Measurements from ENCODE around the gene UBE3C. TPM values are rescaled to one million over a fixed set of nuclear protein-coding genes. Genes with fewer than 3 reads are reported as not detected.

UBE3C gene
- total and polyA plus RNA-seq, 5 experiments from 2014 or later, result 17.5 to 59.4 (median 29.0) TPM

DNA sequence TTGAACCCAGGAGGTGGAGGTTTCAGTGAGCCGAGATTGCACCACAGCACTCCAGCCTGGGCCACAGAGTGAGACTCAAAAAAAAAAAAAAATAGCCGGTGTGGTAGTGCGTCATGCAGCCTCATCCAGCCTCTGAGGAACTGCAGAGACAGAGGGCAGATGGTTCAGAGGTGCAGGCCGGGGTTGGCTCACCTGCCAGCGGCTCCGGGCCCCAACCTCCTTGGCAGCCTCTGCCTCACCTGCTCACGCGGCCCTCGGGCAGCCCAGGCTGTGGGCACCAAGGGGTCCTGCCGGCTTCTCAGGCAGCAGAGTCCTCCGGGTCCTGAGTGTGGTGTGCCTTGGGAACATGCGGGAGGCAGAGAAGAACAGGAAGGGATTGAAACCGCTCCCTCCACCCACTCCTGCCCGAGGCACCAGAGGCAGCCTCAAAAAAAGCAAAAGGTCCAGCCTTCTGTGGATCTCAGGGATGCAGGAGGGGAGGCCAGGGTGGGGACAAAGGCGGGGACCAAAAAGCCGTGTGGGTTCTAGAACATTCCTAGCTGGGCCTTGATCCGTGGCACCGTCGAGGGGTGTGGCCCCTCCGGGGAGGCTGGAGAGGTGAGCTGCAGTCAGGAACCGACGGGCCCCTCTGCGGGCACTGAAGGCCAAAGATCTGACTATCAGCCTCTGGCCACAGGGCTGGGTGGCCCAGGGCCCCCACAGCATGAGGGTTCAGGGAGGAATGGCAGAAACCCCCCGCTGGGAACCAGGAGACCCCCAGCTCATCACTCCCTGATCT, 142.7 kb downstream of the UBE3C start:
- peaks cover 3 to 20% (median 13%) of the 10 kb centered on the region in 4 donors for H3K4me1 Mint-ChIP-seq
- DNase-seq, result no peak
- POLR2A ChIA-PET, result interaction anchor here (0.7 kb wide), 1 partner anchor 545 kb away, joined by 3 read pairs; no protein-coding TSS in a partner anchor
- H3K4me3 Mint-ChIP-seq, result no peak overlapping the region
- peaks cover 0 to 33% (median 1%) of the 10 kb centered on the region in 5 donors for H3K27me3 Mint-ChIP-seq
- H3K9me3 Mint-ChIP-seq, result peaks cover 0 to 8% (median 0%) of the 10 kb centered on the region in 9 donors
- no peak overlapping the region for H3K27ac Mint-ChIP-seq
- H3K36me3 Mint-ChIP-seq, result peaks cover 0 to 2% (median 0%) of the 10 kb centered on the region in 3 donors
- ATAC-seq, result no peak

DNA sequence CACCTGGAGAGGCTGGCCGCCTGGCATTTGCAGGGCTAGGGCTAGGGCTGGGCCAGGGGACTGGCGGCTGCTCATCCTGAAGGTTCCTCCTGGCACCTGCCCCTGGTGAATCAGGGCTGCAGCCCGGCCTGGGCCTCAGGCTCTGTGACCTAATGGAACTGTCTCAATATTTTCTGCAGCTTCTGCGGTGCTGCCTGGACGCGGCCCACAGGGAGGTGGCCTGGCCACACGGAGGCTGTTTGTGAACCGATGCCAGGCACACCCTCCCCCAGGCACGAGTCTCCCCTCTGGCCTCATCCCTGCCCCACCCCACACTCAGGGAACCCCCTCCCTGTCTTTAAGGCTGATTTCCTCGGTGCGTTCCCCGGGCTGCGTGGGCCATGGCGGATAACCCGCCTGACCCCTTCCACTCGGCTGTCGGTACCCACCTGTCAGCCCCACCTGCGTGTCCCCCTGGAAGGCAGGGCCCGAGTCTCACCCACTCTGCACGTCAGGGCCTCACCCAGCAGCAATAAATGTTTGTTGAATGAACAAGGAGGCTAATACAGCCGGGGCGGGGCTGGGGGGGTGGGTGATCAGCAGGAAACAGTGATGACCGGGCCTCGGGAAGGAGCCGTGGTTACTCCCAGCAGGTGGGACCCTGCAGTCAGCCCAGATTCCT, 143.5 kb downstream of the UBE3C start:
- peaks cover 0 to 2% (median 0%) of the 10 kb centered on the region in 3 donors for H3K36me3 Mint-ChIP-seq
- no peak overlapping the region for H3K4me3 Mint-ChIP-seq
- H3K9me3 Mint-ChIP-seq, result peaks cover 0 to 8% (median 0%) of the 10 kb centered on the region in 9 donors
- peaks cover 3 to 12% (median 6%) of the 10 kb centered on the region in 4 donors for H3K4me1 Mint-ChIP-seq
- H3K27ac Mint-ChIP-seq, result no peak overlapping the region
- DNase-seq, result no peak
- ATAC-seq, result no peak
- peaks cover 0 to 35% (median 1%) of the 10 kb centered on the region in 5 donors for H3K27me3 Mint-ChIP-seq
- POLR2A ChIA-PET, result no interaction called here

DNA sequence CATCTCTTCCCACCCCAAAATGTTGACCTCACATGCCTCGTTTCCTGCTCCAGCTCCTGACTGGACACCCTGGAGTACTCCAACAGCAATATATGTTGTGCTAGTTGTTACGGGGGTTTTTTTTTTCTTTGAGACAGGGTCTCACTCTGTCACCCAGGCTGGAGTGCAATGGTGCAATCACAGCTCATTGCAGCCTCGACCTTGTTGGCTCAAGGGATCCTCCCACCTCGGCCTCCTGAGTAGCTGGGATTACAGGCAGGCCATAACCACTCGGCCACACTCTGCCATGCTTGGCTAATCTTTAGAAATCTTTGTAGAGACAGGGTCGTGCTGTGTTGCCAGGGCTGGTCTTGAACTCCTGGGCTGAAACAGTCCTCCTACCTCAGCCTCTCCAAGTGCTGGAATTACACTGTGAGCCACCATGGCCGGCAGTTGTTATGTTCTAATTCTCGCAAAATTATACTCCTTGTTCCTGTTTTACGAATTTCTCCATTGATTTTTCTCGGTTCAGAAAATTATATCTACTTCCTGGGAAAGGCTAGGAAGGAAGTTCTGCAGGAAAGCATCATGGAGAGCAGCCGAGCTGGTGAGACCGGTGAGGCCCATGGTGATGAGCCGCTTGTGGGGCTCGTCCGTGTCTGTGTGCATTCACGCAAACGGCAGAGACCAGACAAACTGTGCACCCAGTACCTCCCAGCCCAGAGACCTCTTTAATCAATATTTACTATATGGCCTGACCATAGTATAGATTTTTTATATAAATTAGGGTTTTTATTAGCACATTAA, 145.7 kb downstream of the UBE3C start:
- Mint-ChIP-seq H3K27me3 (peaks cover 0 to 30% (median 0%) of the 10 kb centered on the region in 5 donors), H3K4me1 (peaks cover 0 to 3% (median 0%) of the 10 kb centered on the region in 4 donors), H3K4me3 (no peak overlapping the region), H3K27ac (no peak overlapping the region), H3K9me3 (peaks cover 0 to 8% (median 0%) of the 10 kb centered on the region in 9 donors), H3K36me3 (peaks cover 0 to 2% (median 0%) of the 10 kb centered on the region in 3 donors)
- POLR2A ChIA-PET, result no interaction called here
- ATAC-seq (no peak), DNase-seq (peak in 1 of 10 donors; percentile 30)

DNA sequence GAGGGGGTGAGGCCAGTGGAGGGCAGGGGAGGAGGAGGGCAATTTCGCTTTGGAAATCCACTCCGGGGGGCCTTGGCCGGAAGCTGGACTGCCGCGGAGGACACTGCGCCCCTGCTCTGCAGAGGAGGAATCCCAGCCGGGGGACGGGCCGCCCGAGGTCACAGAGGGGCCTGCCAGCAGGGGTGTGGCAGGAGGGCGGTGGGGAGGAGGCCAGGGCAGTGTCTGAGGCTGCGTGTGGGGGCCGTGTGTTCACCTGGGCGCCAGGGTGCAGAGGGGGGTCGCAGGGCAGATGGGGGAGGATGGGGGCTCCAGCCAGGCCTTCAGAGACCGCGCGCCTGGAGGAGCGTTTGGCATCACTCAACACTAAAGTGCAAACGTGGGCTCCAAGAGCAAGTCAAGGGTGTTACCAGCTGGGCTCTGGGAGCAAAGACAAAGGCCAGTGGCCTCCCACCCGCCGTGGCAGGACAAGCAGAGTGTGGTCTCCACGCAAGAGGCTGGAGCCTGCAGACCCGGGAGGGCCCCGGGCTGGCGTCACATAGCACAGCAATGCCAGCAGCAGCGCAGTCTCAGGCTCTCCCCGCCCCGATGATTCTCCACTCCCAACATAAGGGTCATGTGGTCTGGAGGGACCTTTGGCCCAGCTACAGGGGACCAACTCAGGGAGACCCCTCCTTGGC, 152.8 kb downstream of the UBE3C start:
- ATAC-seq (no peak), DNase-seq (no peak)

DNA sequence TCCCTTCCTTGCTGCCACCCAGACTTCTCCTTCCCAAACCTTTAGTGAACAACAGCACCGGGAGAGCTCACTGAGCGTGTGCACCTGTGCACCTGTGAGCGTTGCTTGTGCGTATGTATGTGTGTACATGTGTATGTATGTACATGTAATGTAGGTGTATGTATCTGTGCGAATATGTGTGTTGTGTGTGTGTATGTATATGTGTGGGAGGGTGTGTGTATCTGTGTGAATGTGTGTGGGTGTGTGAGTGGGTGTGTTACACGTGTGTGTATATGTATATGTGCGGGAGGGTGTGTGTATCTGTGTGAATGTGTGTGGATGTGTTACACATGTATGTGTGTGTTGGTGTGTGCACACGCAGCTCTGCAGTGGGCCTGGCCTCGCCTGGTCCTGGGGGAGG, 153.5 kb downstream of the UBE3C start:
- no peak for ATAC-seq
- Mint-ChIP-seq H3K27me3 (peaks cover 0 to 2% (median 0%) of the 10 kb centered on the region in 5 donors), H3K27ac (no peak overlapping the region), H3K9me3 (no peaks in the 10 kb centered on the region), H3K36me3 (no peaks in the 10 kb centered on the region), H3K4me1 (peaks cover 0 to 2% (median 0%) of the 10 kb centered on the region in 4 donors), H3K4me3 (no peak overlapping the region)
- POLR2A ChIA-PET, result interaction anchor here (0.6 kb wide), 1 partner anchor 52 kb away, joined by 4 read pairs; no protein-coding TSS in a partner anchor
- DNase-seq, result no peak

More for the DNA sequence above, 152.8 kb downstream of the UBE3C start:
- H3K27ac Mint-ChIP-seq, result no peak overlapping the region
- no peaks in the 10 kb centered on the region for H3K9me3 Mint-ChIP-seq
- H3K36me3 Mint-ChIP-seq, result no peaks in the 10 kb centered on the region
- H3K27me3 Mint-ChIP-seq, result peaks cover 0 to 4% (median 0%) of the 10 kb centered on the region in 5 donors
- POLR2A ChIA-PET, result no interaction called here
- H3K4me1 Mint-ChIP-seq, result peaks cover 0 to 2% (median 0%) of the 10 kb centered on the region in 4 donors
- H3K4me3 Mint-ChIP-seq, result no peak overlapping the region

DNA sequence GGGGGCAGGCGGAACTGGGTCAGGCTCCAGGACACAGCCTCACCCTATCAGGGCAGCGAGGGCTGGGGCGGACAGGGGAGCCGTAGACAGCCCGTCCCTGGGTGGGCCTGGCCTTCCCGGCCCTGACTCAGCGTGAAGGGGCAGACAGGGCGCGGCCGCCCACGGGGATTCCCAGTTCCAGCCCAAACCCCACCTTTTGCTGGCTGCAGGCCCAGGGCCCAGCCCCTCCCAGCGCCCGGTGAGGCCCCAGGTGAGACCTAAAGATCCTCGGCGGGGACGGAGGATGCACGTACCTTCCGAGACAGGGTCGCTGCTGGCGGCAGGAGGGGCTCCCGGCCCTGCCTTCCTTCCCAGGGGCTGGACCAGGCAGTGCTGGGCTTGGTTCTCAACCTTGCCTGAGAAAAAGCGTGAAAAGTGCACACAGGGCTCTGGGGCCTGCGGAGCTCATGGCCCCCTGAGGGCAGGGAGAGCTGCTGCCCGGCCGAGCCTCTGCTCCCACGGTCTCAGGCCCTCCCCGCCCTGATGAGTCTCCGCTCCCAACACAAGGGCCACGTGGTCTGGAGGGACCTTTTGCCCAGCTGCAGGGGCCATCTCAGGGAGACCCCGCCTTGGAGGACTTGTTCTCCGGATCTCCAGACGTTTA, 154.2 kb downstream of the UBE3C start:
- no peak overlapping the region for H3K4me3 Mint-ChIP-seq
- H3K36me3 Mint-ChIP-seq, result no peaks in the 10 kb centered on the region
- DNase-seq (no peak), ATAC-seq (no peak)
- H3K9me3 Mint-ChIP-seq, result no peaks in the 10 kb centered on the region
- POLR2A ChIA-PET, result interaction anchor here (0.6 kb wide), 1 partner anchor 52 kb away, joined by 4 read pairs; no protein-coding TSS in a partner anchor
- H3K27ac Mint-ChIP-seq, result no peak overlapping the region
- peaks cover 0 to 2% (median 0%) of the 10 kb centered on the region in 5 donors for H3K27me3 Mint-ChIP-seq
- H3K4me1 Mint-ChIP-seq, result peaks cover 0 to 2% (median under 1%) of the 10 kb centered on the region in 4 donors

DNA sequence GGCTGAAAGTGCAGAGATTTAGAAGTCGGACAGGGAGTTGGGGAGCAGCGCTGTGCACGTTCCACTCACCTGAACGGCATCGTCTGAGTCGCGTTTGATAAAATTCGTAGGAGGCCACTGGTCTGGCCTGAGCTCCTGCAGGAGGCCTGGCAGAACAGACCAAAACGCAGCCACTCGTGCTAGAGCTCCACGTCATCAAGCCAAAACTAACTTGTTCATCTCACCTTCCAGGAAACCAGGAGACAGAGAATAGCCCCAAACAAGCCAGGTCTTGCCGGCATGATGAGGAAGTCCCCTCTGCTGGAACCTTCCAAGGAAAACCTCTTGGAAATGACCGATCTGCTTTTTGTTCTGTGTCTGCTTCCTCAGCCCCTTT, 154.7 kb downstream of the UBE3C start:
- ATAC-seq, result no peak
- Mint-ChIP-seq H3K27ac (no peak overlapping the region), H3K4me3 (no peak overlapping the region), H3K36me3 (no peaks in the 10 kb centered on the region), H3K4me1 (peaks cover 0 to 2% (median under 1%) of the 10 kb centered on the region in 4 donors), H3K27me3 (no peaks in the 10 kb centered on the region), H3K9me3 (no peaks in the 10 kb centered on the region)
- DNase-seq, result no peak
- POLR2A ChIA-PET, result no interaction called here

DNA sequence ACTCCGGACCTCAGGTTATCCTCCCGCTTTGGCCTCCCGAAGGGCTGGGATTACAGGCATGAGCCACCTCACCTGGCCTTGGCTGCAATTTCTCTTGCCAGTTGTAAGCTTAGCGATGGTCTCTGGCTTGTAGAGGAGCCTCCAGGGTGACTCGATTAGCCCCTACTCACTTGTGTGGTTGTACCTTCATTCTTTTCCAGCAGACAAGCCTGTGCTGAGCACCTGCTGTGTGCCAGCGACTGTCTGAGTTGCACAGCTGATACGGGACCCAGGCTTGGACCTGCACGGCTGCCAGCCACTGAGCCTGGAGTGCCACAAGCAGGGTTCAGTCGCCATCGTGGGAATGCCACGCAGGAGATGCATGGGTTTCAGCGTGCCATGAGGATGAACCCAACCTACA, 156.0 kb downstream of the UBE3C start:
- peaks cover 7 to 10% (median 8%) of the 10 kb centered on the region in 4 donors for H3K4me1 Mint-ChIP-seq
- POLR2A ChIA-PET, result no interaction called here
- DNase-seq (no peak), ATAC-seq (no peak)
- no peaks in the 10 kb centered on the region for H3K36me3 Mint-ChIP-seq
- no peaks in the 10 kb centered on the region for H3K9me3 Mint-ChIP-seq
- no peak overlapping the region for H3K27ac Mint-ChIP-seq
- H3K27me3 Mint-ChIP-seq, result peaks cover 0 to 10% (median 2%) of the 10 kb centered on the region in 5 donors
- H3K4me3 Mint-ChIP-seq, result no peak overlapping the region

DNA sequence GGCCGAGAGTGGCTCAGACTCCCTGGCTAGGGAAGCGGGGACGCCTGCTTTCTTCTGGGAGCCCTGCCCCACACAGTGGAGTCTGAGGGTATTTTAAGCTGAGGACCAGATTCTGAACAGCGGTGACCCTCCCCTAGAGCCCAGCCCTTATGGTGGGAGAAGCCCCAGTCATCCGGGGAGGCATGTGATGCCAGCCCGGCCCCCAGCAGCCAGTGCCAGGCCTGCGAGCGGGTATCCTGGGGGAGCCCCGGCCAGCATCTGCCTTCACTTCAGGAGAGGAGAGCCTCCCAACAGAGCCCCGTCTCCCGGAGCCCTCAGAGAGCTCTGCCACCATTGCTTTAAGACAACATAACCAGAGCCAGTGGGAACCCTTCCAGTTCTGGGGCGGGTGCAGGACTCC, 156.6 kb downstream of the UBE3C start:
- no peak overlapping the region for H3K4me3 Mint-ChIP-seq
- ATAC-seq (no peak), DNase-seq (no peak)
- H3K4me1 Mint-ChIP-seq, result peaks cover 7 to 10% (median 8%) of the 10 kb centered on the region in 4 donors
- peaks cover 0 to 10% (median 2%) of the 10 kb centered on the region in 5 donors for H3K27me3 Mint-ChIP-seq
- no peaks in the 10 kb centered on the region for H3K9me3 Mint-ChIP-seq
- POLR2A ChIA-PET, result no interaction called here
- H3K36me3 Mint-ChIP-seq, result no peaks in the 10 kb centered on the region
- no peak overlapping the region for H3K27ac Mint-ChIP-seq

DNA sequence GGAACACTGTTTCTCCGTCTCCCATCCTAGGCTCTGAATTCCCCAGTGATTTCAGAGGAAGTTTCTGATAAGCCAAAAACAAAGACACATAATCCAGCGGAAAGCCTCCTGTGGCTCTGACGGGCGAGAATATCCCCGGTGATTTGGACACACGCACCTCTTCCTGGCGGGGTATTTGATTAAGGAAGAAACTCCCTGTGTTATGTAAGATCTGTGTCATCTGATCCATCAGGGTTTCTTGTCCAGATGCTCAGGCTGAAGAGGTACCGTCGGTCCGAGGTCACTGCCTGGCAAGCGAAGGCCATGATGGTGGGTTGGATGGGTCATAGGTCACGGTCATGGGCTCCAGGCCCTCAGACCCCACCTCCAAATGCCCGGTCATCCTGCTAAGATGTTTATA, 158.5 kb downstream of the UBE3C start:
- Mint-ChIP-seq H3K27me3 (peaks cover 0 to 10% (median 2%) of the 10 kb centered on the region in 5 donors), H3K4me1 (peaks cover 10 to 24% (median 19%) of the 10 kb centered on the region in 4 donors), H3K36me3 (no peaks in the 10 kb centered on the region), H3K27ac (no peak overlapping the region), H3K9me3 (no peaks in the 10 kb centered on the region), H3K4me3 (no peak overlapping the region)
- POLR2A ChIA-PET, result no interaction called here
- ATAC-seq, result no peak
- DNase-seq, result no peak

DNA sequence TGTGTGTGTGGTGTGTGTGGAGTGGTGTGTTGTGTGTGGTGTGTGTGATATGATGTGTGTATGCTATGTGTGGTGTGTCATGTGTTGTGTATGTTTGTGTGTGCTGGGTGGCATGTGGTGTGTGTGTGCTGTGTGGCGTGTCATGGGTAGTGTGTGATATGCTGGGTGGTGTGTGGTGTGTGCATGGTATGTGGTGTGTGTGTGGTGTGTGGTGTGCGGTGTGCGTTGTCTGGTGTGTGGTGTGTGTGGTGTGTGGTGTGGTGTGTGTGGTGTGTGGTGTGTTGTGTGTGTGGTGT, 160.5 kb downstream of the UBE3C start:
- Mint-ChIP-seq H3K27ac (peak overlapping the region in 5 of 10 donors; percentile 52 to 88 (median 75)), H3K4me3 (peak overlapping the region in 4 of 10 donors; percentile 7 to 12 (median 10))

More for the DNA sequence above, 160.5 kb downstream of the UBE3C start:
- Mint-ChIP-seq H3K9me3 (no peaks in the 10 kb centered on the region), H3K27me3 (peaks cover 0 to 10% (median 2%) of the 10 kb centered on the region in 5 donors), H3K4me1 (peaks cover 13 to 37% (median 32%) of the 10 kb centered on the region in 4 donors), H3K36me3 (no peaks in the 10 kb centered on the region)
- ATAC-seq (no peak), DNase-seq (no peak)
- POLR2A ChIA-PET, result no interaction called here
